Effector memory CD4-positive, alpha-beta T cell (primary cell): ENCODE measurements around the gene POLR1G.

Source experiments
- DNase-seq, 3 donors: peaks; one replicate each; pipeline ENCODE4 v3.0.0-alpha.2; 2020
- H3K27ac ChIP-seq: 2 replicates; pipeline ENCODE4 v1.7.0; 2013; ENCODE audit warnings: mild to moderate bottlenecking, low read length, moderate library complexity; ENCODE audit not compliant: insufficient read depth, poor library complexity, severe bottlenecking
- H3K27me3 ChIP-seq: replicated peaks from 2 replicates; pipeline ENCODE4 v1.7.0; 2013; ENCODE audit warnings: mild to moderate bottlenecking, low read length; ENCODE audit not compliant: insufficient read depth, control insufficient read depth, poor library complexity, severe bottlenecking
- H3K36me3 ChIP-seq: 2 replicates; pipeline ENCODE4 v1.7.0; 2013; ENCODE audit warnings: mild to moderate bottlenecking, low read length, moderate library complexity; ENCODE audit not compliant: control insufficient read depth, insufficient read depth
- H3K4me1 ChIP-seq: 2 replicates; pipeline ENCODE4 v1.7.0; 2013; ENCODE audit warnings: low read length, mild to moderate bottlenecking; ENCODE audit not compliant: control insufficient read depth, insufficient read depth, poor library complexity, severe bottlenecking
- H3K4me3 ChIP-seq: 2 replicates; pipeline ENCODE4 v1.7.0; 2013; ENCODE audit warnings: low read length, low read depth, mild to moderate bottlenecking; ENCODE audit not compliant: insufficient read depth, poor library complexity, severe bottlenecking
- H3K9me3 ChIP-seq: 2 replicates; pipeline ENCODE4 v1.7.0; 2013; ENCODE audit warnings: mild to moderate bottlenecking, low read length, moderate library complexity; ENCODE audit not compliant: control insufficient read depth

The POLR1G gene

GRCh38 chr19:45451850-45452387 lies 45.5 kb downstream of the POLR1G start:
- Histone ChIP-seq H3K4me1 (peaks cover 44% of the 10 kb centered on the region), H3K27me3 (no peaks in the 10 kb centered on the region), H3K36me3 (no peaks in the 10 kb centered on the region), H3K9me3 (no peaks in the 10 kb centered on the region), H3K4me3 (peak overlapping the region; percentile 80), H3K27ac (peak overlapping the region; percentile 99)
- DNase-seq, result no peak

DNA sequence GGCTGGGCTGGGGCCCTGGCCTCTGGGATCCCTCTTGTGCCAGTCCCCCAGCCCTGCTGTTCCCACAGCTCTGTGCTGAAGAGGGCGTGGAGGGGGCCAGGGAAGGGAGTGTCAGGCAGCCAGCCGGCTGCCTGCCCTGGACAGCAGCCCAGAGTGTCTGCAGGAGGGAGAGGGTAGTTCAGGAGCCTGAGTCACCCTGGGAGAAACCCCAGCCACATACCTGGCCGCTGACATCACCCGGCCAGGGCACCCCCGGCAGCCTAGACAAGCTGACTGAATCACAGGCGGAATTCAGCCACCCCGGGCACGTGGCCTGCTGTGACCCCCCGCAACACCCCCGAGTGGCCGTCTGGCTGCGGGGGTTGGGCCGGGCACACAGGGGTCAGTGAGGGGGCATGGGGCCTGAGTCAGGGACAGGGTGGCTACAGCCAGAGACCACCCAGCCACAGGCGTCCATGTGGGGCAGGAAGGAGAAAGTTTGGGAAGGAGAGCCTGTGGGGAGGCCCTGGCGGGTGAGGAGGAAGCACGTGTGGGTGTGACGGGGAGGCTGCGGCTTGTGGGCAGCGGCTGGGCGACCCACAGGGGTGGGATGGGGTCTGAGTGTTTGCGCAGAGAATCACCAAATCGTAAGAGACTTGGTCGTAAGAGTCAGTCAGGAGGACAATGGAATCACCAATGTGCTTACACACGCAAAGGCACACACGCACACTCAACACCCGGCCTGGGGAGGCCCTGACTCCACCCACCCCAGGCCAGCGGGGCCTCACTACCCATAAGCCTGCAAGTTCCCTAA lies 49.5 kb downstream of the POLR1G start:
- Histone ChIP-seq H3K4me1 (peaks cover 24% of the 10 kb centered on the region), H3K4me3 (no peak overlapping the region), H3K27me3 (no peaks in the 10 kb centered on the region), H3K9me3 (no peaks in the 10 kb centered on the region), H3K27ac (peak overlapping the region; percentile 31), H3K36me3 (no peaks in the 10 kb centered on the region)
- DNase-seq, result peak; percentile 71 to 82 (median 79)

DNA sequence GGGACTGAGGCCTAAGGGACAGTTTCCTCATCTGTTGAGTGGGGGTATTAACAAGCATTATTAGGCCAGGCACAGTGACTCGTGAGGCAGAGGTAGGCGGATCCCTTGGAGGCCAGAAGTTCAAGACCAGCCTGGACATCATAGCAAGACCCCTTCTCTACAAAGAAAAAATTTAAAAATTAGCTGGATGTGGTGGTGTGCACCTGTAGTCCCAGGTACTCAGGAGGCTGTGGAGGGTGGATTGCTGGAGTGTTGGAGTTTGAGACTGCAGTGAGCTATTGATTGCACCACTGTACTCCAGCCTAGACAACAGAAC lies 50.0 kb downstream of the POLR1G start:
- Histone ChIP-seq H3K27me3 (no peaks in the 10 kb centered on the region), H3K9me3 (no peaks in the 10 kb centered on the region), H3K36me3 (no peaks in the 10 kb centered on the region), H3K4me1 (peaks cover 19% of the 10 kb centered on the region), H3K4me3 (no peak overlapping the region), H3K27ac (peak overlapping the region; percentile 31)
- no peak for DNase-seq

GRCh38 chr19:45457776-45458175 lies 51.3 kb downstream of the POLR1G start:
- no peaks in the 10 kb centered on the region for H3K36me3 ChIP-seq
- H3K4me3 ChIP-seq, result no peak overlapping the region
- peaks cover 14% of the 10 kb centered on the region for H3K4me1 ChIP-seq
- no peaks in the 10 kb centered on the region for H3K27me3 ChIP-seq
- no peak for DNase-seq
- H3K9me3 ChIP-seq, result no peaks in the 10 kb centered on the region
- no peak overlapping the region for H3K27ac ChIP-seq
